Activated CD4-positive, CD25-positive, alpha-beta regulatory T cell treated with anti-CD3 and anti-CD28 coated beads, Interleukin-2, amount 50 U/mL, for 72 hours (primary cell): Measurements from ENCODE around the gene KRTAP24-1.

Experiments
- DNase-seq: peaks from one replicate; pipeline ENCODE4 v3.0.0; 2021

KRTAP24-1 gene, protein sequence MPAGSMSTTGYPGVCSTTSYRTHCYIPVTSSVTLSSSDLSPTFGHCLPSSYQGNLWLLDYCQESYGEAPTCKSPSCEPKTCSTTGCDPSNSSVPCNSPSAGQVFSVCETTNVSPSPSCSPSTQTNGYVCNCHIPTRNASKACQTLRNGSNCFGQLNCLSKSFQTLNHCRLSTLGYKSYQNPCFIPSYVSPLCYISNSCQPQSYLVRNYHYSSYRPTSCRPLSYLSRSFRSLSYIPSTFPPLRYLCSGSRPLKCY

DNA sequence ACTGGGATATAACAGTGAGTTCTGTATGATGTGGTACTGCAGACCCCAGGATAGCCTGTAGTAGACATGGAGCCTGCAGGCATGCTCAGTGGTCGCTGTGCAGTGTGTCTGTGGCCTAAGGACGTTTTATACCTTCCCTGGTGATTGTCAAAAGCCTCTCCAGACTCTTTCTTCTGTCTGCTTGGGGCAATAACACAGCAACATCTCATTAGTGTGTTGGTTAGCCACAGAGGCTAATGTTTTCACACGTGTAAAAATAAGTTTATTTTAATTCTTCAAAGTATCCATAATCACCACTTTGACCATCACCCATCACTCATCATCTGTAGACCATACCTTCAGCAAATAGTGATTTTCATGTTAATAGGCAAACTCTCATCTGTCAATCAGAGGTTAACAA, at the start of gene KRTAP24-1:
TSS of gene KRTAP24-1 (minus strand) at position 101 of the 400 bp plus-strand sequence. CDS start at position 83, 18 bp downstream.
- no peak for DNase-seq

DNA sequence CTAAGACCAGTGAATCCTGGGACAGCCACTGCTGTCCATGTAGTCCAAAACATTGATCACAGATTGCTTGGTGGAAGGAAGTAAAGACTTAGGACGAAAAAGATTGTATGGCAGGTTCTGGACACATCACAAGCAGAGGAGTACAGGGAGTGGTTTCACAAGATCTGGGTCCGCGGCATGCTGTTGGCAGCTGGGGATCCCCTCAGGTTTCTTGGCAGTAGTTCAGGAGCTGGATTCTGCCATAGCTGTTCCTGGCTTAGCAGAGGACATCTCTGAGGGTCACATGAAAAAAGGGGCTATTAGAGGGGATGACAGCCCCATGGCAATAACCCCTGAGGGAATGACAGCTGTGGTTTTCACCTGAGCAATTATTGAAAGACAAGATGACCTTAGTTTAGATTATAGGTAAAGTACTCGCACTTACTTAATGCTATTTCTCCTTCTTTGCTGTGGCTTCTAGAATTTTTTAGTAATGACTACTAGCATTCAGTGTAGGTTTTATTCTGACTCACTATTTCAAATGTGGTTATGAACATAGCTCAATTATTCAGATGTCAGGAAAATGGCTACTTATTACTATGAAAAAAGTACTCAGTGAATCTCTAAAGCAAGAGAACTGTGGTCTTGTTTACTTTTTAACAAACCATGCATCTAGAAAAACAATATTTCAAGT, 46.6 kb upstream of the KRTAP24-1 start:
- no peak for DNase-seq

DNA sequence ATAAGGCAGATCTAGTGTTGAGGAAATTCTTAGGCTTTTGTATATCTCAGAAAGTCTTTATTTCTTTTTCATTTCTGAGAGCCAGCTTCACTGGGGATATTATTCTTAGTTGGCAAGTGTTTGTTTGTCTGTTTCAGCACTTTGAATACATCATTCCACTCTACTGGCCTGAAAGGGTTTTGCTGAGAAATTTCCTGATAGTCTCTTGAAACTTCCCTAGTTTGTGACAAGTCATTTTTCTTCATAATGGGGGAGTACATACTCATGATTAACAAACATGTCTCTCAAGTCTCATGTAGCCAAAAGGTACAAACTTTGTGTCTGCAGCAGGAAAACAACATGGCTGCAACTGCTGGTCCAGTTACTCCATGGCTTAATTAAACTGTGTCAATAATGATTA, 43.6 kb upstream of the KRTAP24-1 start:
- DNase-seq = no peak

DNA sequence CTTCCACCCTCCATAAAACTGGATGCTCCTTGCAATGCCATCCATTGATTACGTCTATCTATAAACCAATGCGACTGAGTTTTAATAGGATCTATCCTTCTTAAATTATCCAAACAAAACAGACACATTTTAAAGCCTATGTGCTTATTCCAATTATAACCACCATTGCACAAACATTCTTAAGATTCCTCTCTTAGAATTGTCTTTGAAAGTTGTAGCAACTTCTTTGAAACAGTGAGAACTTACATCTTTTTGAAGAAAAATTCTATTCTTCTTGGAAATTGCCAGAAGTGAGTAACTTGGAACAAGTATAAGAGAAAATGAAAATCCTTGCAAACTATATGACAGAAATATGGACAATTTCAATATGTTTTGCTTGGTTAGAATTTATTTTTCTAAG, 37.5 kb upstream of the KRTAP24-1 start, which contains the start of gene KRTAP26-1:
TSS of gene KRTAP26-1 (minus strand) at position 101 of the 400 bp plus-strand sequence. CDS start 280 bp downstream, outside the sequence.
- DNase-seq = no peak

DNA sequence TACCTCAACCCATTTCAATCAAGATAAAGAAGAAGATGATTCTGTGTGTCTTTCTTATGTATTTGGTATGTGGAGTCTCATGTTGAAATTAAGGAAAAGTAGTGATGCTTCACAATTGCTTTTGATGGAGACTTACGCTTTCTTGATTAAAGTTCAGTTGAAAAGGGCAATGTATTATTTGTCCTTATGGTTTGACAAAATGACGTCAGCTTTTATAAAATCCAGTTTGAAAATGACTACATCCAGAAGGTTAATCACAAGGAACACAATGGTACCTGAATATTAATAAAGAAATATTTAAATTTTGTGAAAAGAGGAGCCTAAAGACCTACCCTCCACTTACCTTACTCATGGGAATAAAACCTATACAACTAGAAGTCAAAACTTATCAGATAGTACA, 33.0 kb upstream of the KRTAP24-1 start:
- DNase-seq = no peak

DNA sequence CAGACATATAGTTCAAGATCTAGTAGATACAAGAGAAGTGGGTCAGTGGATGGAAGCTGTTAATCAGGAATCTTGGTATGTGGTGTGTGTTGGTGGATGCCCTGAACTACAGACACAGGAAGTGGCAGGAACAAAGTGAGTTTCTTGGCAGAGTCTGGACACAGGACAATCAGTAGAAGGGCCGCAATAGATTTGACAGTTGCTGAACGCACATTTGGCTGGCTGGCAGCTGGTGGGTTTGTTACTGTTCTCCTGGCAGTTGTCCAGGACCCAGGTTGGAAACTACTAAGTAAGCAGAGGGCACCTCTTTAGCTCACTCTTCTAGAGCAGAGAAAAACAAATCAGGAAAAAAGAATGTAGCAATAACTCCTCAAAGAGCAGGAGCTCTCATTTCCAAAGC, 24.1 kb upstream of the KRTAP24-1 start:
- DNase-seq = no peak

DNA sequence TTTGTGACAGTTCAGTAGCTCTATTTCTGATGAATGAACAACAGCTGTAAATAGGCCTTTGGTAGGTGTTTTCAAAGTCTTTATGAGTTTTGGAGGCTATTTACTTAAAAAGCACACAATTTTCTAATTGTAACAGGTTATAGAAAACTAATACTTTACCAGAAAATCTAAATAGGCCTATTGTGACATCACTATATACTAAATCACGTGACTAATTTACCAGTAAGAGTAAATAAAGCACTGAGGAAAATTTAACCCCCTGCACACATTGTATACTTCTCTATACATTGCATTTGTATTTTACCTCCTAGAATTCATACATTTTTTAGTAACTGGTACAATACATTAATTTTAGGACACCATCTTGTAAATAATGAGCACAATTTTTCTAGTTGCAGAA, 22.4 kb upstream of the KRTAP24-1 start:
- DNase-seq = no peak

DNA sequence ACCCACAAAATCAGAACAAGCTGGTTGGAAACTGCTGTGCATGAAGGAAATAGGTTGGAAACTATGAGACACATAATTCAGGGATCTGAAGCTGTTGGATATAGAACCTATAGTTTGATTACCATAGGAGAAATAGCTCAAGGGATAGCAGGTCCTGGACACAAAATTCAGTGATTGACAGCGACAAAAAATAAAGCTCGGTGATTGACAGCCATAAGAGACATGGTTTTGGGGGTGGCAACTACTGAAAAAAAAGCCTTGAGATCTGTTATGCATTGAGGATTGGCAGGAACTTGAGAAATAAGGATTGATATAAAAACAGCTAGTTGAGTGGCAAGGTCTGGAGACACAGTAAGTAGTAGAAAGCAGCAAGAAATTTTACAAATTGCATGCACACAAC, 6.5 kb upstream of the KRTAP24-1 start, which contains the start of gene KRTAP25-1:
TSS of gene KRTAP25-1 (minus strand) at position 300 of the 400 bp plus-strand sequence. CDS start at position 276, 24 bp downstream.
- no peak for DNase-seq

DNA sequence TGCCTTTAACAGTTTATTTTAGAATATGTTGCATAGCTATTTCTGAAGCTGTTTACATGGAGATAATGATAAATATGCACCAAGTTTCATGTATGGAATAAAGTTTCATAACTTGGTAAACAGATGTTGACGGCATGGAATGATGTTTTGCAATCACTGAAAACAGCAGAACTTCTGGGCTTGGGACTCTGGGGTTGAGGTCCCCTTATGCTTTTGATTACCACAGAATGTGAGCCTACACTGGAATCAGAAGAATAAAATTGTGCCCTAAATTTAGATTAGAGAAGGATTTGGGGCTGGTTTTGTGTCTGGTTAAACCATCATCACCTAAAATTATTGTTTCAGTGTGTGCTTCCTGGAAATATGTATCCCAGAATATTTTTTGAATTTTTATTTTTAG, 11.1 kb downstream of the KRTAP24-1 start:
- no peak for DNase-seq

DNA sequence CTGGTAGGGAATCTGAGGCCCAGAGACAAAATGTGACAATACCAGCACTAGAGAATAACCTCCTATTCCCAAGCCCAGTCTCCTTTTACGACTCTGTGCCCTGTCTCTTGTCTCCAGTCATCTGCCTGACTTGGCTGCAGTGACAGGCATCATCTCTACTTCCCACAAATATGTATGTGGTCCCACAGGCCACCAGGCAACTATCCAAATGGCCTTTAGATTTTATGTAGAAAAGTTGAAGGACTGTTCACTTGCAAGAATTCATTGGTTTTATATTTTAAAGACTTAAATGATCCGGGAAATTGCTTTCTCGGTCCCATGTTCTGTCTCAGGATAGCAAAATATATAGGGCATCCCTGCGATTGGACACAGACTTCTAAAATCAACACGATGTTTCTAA, 11.6 kb downstream of the KRTAP24-1 start:
- DNase-seq = no peak

DNA sequence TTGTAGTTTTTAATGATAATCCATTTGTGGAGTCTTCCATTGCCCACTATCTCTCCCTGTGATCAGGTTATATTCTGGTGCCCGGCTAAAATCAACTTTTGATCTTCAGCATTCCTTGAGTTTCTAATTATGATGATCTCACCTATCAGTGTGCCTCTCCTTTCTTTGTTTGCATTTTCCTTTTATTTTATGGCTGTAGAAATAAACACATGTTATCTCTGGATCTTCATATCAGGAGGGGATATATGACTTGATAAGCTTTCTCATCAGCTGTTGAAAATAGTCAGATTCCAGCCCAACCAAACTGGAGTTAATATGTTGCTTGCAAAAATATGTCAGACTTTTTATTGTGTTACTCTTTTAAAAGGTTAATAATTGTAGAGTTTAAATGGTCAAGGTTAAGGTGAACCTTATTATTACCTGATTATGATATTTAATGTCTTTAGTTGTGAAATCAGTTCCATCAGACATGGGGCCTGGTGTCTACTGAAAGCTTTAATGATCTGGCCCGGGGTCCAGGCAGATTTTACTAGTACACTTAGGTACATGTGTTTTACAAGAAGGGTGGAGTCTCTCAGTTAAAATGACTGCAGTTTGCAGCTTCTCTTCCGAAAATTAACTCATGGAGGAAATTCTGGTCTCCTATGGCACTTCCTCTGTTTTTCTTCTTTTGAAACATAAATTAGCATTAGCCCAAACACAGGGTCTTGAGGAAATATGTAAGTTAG, 12.8 kb downstream of the KRTAP24-1 start:
- no peak for DNase-seq

DNA sequence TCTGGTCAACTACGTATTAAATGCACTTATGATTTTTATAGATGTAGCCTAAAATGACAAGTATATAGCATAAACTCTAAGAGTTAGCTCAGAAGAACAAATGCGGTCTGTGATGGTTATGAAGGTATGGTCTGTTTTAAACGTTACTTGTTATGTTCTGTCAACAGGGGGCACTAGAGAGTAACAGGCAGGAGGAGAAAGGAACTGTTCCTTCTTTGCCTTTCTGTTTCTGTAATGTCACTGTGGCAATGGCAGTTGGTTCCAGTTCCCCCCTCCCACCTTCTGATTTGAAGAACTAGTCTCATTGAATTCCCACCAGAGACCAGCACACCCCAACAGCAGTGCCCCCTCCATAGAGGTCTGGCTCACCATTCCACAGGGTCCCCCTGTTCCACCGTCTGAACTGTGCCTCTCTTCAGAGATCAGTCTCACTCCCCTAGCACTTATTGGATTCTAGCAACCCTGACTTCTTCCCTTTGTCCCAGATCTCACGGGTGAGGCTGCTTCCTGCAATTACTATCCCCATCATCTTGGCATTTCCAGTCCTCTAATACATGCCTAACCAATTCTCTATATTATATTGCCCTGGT, 14.0 kb downstream of the KRTAP24-1 start:
- no peak for DNase-seq

DNA sequence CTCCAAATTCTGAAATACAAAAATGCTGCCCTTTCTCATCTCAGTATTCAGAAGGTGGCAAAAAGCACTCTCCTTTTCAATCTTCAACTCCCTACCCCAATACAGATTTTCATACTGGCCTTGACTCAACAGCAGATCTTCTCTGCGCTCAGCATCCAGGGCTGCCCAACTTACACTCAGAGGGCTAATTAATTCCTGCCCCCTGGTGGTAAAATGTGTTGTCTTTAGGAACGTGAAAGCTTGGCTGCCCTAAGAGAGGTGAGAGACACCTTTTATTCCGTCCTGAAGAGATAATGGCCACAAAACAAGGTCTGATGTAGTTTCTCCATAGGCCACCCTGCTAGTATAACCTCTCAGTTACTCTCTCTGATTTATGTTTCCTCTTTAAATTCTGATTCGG, 25.0 kb downstream of the KRTAP24-1 start:
- DNase-seq = no peak

DNA sequence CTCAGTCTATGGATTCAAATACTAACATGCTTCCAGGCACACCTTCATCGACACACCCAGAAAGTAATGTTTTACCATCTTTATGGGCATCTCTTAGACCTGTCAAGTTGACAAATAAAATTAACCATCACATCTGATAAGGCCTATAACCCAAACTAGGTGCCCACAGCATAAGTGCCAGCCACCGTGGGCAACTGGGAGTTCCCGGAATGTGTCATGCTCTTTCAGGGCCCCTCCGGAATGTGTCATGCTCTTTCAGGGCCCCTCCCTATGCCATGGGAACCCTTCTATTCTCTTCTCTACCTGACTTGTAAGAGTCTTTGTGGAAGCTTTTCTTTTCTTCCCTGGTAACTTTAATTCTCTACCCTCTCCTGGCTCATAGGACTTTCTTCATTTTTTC, 26.6 kb downstream of the KRTAP24-1 start:
- DNase-seq = no peak

DNA sequence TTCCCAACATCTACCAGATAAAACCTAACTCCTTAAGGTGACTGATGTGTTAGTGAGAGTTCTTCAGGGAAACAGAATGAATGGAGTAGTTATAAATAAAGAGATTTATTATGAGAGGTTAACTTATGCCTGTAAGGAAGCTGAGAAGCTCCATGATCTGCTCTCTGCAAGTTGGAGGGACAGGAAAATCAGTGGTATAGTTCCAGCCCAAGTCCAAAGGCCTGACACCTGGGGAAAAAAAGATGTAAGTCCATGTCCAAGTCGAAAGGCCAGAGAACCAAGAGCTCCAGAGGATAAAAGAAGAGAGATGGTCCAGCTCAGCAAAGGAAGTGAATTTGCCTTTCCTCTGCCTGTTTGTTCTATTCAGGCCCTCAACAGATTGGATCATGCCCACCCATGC, 27.1 kb downstream of the KRTAP24-1 start:
- no peak for DNase-seq

DNA sequence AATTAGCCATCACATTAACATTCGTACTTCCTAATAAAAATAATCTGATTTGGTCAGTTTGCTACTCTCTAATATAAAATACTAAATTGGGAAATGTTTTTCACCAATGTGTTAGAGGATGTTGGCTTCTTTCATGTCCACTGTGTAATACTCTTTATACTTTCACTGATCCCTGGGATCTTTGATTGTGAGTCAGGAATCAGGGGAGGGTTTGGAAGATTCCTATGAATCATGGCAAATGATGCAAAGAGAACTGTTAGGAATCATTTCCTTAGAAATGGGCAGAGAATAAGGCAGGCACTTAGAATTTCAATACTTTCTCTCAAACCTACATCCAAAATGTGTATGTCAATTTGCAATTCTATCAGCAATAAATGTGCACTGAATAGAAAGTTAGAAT, 31.0 kb downstream of the KRTAP24-1 start:
- no peak for DNase-seq

DNA sequence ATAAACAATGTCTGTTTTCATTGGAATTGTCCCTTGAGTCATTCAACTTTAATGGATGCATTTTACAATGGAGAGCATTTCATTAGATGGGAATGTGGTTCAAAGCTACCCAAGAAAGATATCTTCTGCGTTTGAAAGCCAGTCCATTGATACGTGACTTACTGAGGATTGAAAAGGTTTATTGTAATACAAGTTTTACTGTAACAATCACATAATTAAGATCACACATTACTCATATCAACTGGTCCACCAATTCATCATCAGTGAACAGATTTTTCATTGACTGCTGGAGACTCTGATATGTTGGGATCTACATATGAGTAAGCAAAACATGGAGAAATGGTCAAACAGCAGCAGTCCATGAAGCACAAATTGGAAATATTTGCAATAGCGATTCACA, 32.8 kb downstream of the KRTAP24-1 start:
- no peak for DNase-seq

DNA sequence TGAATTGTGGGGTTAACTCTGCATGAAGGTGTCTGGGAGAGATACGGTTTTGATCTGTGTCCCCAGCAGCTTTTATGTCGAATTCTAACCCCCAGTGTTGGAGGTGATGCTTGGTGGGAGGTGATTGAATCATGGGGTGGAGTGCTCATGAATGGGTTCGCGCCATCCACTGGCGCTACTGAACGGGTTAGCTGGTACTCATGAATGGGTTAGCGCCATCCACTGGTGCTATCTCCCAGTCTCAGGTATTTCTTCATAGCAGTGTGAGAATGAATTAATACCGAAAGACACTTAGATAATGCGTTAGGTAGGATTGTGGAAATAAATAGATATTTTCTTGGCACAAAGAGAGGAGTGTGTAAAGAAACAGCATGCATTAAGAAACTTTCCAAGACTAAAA, 33.9 kb downstream of the KRTAP24-1 start:
- no peak for DNase-seq

DNA sequence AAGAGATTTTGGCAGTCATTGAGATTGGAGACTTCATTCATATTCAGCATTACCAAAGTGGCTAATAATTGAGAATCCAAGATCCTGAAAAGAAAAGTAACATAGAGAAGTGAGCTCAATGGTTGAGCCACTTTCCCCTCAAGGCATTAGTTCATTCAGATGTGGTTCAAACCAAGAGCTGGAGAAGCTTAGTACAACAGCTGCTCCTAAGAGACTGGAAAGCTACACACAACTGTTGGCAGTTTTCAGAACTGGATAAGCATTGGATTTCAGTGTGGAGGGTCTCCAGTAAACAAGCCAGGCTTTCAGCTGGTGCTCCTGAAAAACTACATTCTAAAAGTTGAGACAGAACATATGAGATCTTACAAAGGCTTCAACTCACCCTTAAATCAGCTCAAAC, 37.7 kb downstream of the KRTAP24-1 start:
- no peak for DNase-seq

DNA sequence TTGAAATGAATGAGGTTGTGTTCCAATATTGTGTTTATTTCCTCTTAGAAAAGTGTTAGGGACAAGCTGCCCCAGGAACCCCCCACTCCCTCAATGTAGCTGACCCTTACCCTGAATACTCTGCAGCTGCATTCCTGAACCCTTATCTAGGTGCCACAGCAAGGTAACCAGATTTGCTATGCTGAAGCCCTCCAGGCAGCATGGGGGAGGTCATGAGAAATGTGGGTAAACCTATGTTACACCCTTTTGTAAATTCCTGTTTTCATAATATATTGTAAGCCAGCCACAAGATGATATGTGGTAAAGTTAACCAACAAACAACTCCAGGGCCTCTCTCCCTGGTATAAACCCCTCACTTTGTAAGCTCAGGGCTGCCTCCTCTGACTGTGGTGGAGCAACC, 39.1 kb downstream of the KRTAP24-1 start:
- DNase-seq = no peak

DNA sequence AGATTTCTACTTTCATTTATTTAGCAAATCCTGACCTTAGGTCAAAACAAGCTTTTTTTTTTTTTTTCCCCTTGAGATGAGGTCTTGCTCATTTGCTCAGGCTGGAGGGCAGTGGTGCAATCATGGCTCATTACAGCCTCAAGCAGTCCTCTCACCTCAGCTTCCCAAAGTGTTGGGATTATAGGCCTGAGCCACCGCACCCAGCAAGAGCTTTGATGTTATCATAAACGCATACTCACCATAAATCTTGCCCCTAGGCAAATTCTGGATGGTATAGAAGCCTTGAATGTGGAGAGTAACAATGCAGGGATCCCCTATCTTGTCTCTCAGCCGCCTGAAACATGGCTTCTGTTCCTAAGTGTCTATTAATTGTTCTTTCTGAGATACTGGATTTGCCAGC, 42.1 kb downstream of the KRTAP24-1 start:
- DNase-seq = no peak

DNA sequence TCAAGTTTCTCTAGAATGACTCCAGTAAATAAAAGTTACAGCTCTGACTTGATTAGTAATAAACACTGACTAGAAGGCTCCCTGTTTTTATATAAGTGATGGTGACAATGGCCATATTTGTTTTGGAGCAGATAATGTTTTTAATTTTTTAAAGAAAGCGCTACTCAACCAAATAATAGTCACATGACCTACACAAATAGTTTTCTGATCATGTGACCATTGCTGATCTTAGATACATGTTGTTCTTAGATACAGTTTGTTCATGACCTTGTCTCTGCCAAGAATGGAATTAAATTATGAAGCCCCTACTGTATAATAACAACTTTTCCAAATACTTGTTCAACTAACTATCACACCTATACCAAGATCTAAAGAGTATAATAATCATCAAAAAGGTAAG, 44.6 kb downstream of the KRTAP24-1 start:
- DNase-seq = no peak

DNA sequence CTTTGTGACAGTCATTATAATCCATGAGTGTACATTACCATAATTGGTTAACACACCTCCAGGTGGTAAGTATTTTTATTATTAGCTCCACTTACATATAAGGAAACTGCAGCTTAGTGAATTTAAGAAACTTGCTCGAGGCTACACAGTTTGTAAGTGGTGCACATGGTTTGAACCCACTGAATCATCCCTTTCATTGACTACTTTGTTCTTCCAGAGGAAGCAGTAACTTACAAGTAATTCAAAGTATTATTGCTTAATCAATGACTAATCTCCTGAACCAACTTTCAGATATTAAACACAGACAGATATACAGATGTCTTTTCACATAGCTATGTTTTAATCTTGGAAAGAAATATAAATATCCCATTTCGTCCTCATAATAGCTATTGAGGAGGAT, 48.1 kb downstream of the KRTAP24-1 start:
- DNase-seq = no peak

DNA sequence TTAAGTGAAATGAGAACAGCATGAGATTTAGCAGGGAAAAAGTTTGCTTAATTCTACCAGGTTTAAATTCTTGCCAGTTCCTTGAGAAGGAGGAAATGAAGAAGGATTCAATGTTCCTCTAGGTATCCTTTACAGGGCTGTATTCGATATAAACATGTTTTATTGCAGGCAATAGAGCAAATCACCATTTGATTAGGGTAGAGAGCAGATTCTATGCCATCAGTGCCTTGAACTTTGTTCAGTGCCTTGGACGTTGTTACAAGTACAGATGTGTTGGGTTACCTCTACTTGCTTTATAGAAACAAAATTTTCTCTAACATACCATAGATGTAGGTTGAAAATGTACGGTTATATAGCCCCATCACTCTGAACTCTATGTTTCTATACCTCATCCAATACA, 48.7 kb downstream of the KRTAP24-1 start:
- no peak for DNase-seq
